H1 (cell line): ENCODE data around the gene TBC1D22A. TPM values are rescaled to one million over a fixed set of nuclear protein-coding genes. Genes with fewer than 3 reads are reported as not detected.

ENCODE experiments used
- CTCF ChIA-PET: fragments of 300-600 bp; sonication (Branson Sonifier 250); formaldehyde crosslinking; loops from one replicate; lab custom pipeline; 2021; ENCODE audit not compliant: partially characterized antibody; lab: Charles Lee
- POLR2A ChIA-PET: fragments of 300-600 bp; sonication (Branson Sonifier 250); formaldehyde crosslinking; loops from one replicate; lab custom pipeline; 2021; ENCODE audit warnings: inconsistent platforms; ENCODE audit not compliant: partially characterized antibody; lab: Charles Lee
- DNase-seq, 2 experiments: peaks; one replicate each; pipeline versions ENCODE4 v3.0.0 to v3.0.0-alpha.2; 2010 to 2022; ENCODE audit warnings: low spot score in 2 of 2, low read depth in 1 of 2, mixed read lengths in 1 of 2
- FAIRE-seq: peaks from 2 replicates; lab custom pipeline; 2011; peaks lifted over from hg19 to GRCh38; lab: Jason Lieb, UNC
- H2AFZ ChIP-seq: 2 replicates; pipeline ENCODE4 v1.8.1; 2012; ENCODE audit warnings: low read length, inconsistent platforms
- H2AK5ac ChIP-seq: 2 replicates; pipeline ENCODE4 v1.6.1; 2013; ENCODE audit warnings: low read depth, low read length
- H2BK120ac ChIP-seq: replicated peaks from 2 replicates; pipeline ENCODE3; 2013; ENCODE audit warnings: low read depth, low read length, inconsistent platforms
- H2BK12ac ChIP-seq: 2 replicates; pipeline ENCODE4 v1.6.1; 2013; ENCODE audit warnings: low read depth, low read length
- H2BK15ac ChIP-seq: 2 replicates; pipeline ENCODE4 v1.6.1; 2013; ENCODE audit warnings: low read length
- H2BK20ac ChIP-seq: 2 replicates; pipeline ENCODE4 v1.6.1; 2013; ENCODE audit warnings: low read length
- H2BK5ac ChIP-seq: 2 replicates; pipeline ENCODE4 v1.6.1; 2013; ENCODE audit warnings: low read depth, low read length
- H3K14ac ChIP-seq: 2 replicates; pipeline ENCODE4 v1.6.1; 2013; ENCODE audit warnings: inconsistent platforms; ENCODE audit not compliant: insufficient read length
- H3K18ac ChIP-seq: 2 replicates; pipeline ENCODE4 v1.6.1; 2013; ENCODE audit warnings: low read length; ENCODE audit errors: extremely low read depth
- H3K23ac ChIP-seq: 2 replicates; pipeline ENCODE4 v1.6.1; 2013; ENCODE audit warnings: inconsistent platforms; ENCODE audit not compliant: insufficient read length
- H3K23me2 ChIP-seq: 2 replicates; pipeline ENCODE4 v1.6.1; 2013; ENCODE audit warnings: low read depth, low read length
- H3K27ac ChIP-seq: 2 replicates; pipeline ENCODE4 v1.6.1; 2011; ENCODE audit warnings: low read depth, low read length, inconsistent platforms
- H3K27me3 ChIP-seq, 4 experiments: replicated peaks in 1 of 4; 1 replicate in 1 of 4; 2 replicates in 3 of 4; pipeline versions ENCODE4 v1.6.1 to v1.8.1; 2011 to 2013; ENCODE audit warnings: low read length in 3 of 4, mild to moderate bottlenecking in 3 of 4, inconsistent platforms in 2 of 4, mixed read lengths in 2 of 4, moderate library complexity in 1 of 4; ENCODE audit not compliant: control insufficient read depth in 3 of 4, insufficient read depth in 3 of 4; ENCODE audit errors: extremely low read depth in 1 of 4
- H3K36me3 ChIP-seq, 4 experiments: 2 replicates each; pipeline versions ENCODE4 v1.6.1 to v1.8.1; 2011 to 2013; ENCODE audit warnings: mild to moderate bottlenecking in 4 of 4, low read length in 3 of 4, moderate library complexity in 2 of 4, control low read depth in 1 of 4, inconsistent platforms in 1 of 4; ENCODE audit not compliant: insufficient read depth in 4 of 4, control insufficient read depth in 2 of 4
- H3K4ac ChIP-seq: replicated peaks from 2 replicates; pipeline ENCODE3; 2013; ENCODE audit warnings: low read length, low read depth, mixed read lengths, inconsistent platforms; ENCODE audit not compliant: insufficient read length
- H3K4me1 ChIP-seq, 4 experiments: replicated peaks in 1 of 4; 1 replicate in 1 of 4; 2 replicates in 3 of 4; pipeline versions ENCODE4 v1.6.1 to v1.8.1; 2011 to 2013; ENCODE audit warnings: low read length in 3 of 4, inconsistent platforms in 2 of 4, mixed read lengths in 1 of 4; ENCODE audit not compliant: insufficient read depth in 4 of 4, control insufficient read depth in 3 of 4
- H3K4me2 ChIP-seq, 2 experiments: 2 replicates each; pipeline versions ENCODE4 v1.6.1 to v1.8.1; 2011 to 2013; ENCODE audit warnings: low read depth in 2 of 2, low read length in 2 of 2, control low read depth in 1 of 2, inconsistent platforms in 1 of 2, mild to moderate bottlenecking in 1 of 2; ENCODE audit not compliant: insufficient read depth in 1 of 2
- H3K4me3 ChIP-seq, 4 experiments: fragments of 200-600, 300-600 bp in 1 of 4; sonication (generic), shearing (Covaris generic), sonication (Bioruptor Twin) in 1 of 4; 2 replicates each; pipeline versions ENCODE4 v1.5.1 to v1.8.1; 2011 to 2016; ENCODE audit warnings: low read length in 4 of 4, low read depth in 3 of 4, control low read depth in 2 of 4, inconsistent platforms in 2 of 4, mild to moderate bottlenecking in 2 of 4, mixed read lengths in 1 of 4, moderate library complexity in 1 of 4; ENCODE audit not compliant: insufficient read depth in 2 of 4; ENCODE audit errors: extremely low read depth in 1 of 4
- H3K56ac ChIP-seq: replicated peaks from 2 replicates; pipeline ENCODE3; 2013; ENCODE audit warnings: low read depth, mild to moderate bottlenecking, mixed read lengths, low read length, inconsistent platforms; ENCODE audit not compliant: insufficient read length
- H3K79me1 ChIP-seq: 2 replicates; pipeline ENCODE4 v1.6.1; 2013; ENCODE audit warnings: low read depth, low read length, control low read depth
- H3K79me2 ChIP-seq, 2 experiments: 2 replicates each; pipeline versions ENCODE4 v1.6.1 to v1.8.1; 2012 to 2013; ENCODE audit warnings: low read length in 2 of 2, mild to moderate bottlenecking in 2 of 2, inconsistent platforms in 1 of 2; ENCODE audit not compliant: insufficient read depth in 2 of 2, control insufficient read depth in 1 of 2
- H3K9ac ChIP-seq, 4 experiments: replicated peaks in 1 of 4; 1 replicate in 1 of 4; 2 replicates in 3 of 4; pipeline versions ENCODE4 v1.6.1 to v1.8.1; 2011 to 2013; ENCODE audit warnings: low read depth in 3 of 4, low read length in 3 of 4, control low read depth in 2 of 4, mild to moderate bottlenecking in 2 of 4, moderate library complexity in 2 of 4, inconsistent platforms in 1 of 4; ENCODE audit errors: extremely low read depth in 1 of 4
- H3K9me3 ChIP-seq, 2 experiments: 2 replicates each; pipeline versions ENCODE4 v1.6.1 to v1.8.1; 2012 to 2013; ENCODE audit warnings: mild to moderate bottlenecking in 2 of 2, moderate library complexity in 2 of 2, control low read depth in 1 of 2, inconsistent platforms in 1 of 2, low read depth in 1 of 2, low read length in 1 of 2, mixed read lengths in 1 of 2; ENCODE audit not compliant: insufficient read depth in 2 of 2
- H4K20me1 ChIP-seq, 2 experiments: replicated peaks in 1 of 2; 2 replicates each; pipeline versions ENCODE3 to v1.8.1; 2011 to 2013; ENCODE audit warnings: inconsistent platforms in 2 of 2, low read length in 2 of 2, mild to moderate bottlenecking in 1 of 2; ENCODE audit not compliant: insufficient read depth in 2 of 2, control insufficient read depth in 1 of 2
- H4K5ac ChIP-seq: 2 replicates; pipeline ENCODE4 v1.6.1; 2013; ENCODE audit warnings: low read length, low read depth, mixed read lengths, inconsistent platforms; ENCODE audit not compliant: insufficient read length
- H4K8ac ChIP-seq: 2 replicates; pipeline ENCODE4 v1.8.0; 2013; ENCODE audit warnings: mild to moderate bottlenecking, moderate library complexity, low read length, inconsistent platforms; ENCODE audit not compliant: insufficient read depth; ENCODE audit errors: extremely low read depth
- H4K91ac ChIP-seq: replicated peaks from 2 replicates; pipeline ENCODE3; 2013; ENCODE audit warnings: low read length, mixed read lengths, inconsistent platforms; ENCODE audit not compliant: insufficient read length
- GABPA ChIP-seq: IDR thresholded peaks from 2 replicates; pipeline ENCODE4 v1.6.1; 2011; ENCODE audit warnings: mild to moderate bottlenecking, low read length, moderate library complexity, borderline replicate concordance; ENCODE audit not compliant: insufficient read depth
- RNF2 ChIP-seq: fragments of 200-900, 300-1000 bp; sonication (generic); IDR thresholded peaks from 2 replicates; pipeline ENCODE4 v1.7.1; 2016; ENCODE audit warnings: borderline replicate concordance, low read depth, mild to moderate bottlenecking, antibody characterized with exemption, low read length; ENCODE audit not compliant: poor library complexity, severe bottlenecking; ENCODE audit errors: missing control alignments
- WGBS, 2 experiments: shearing (Covaris generic) in 1 of 2; methylation state at CpG; one replicate each; pipeline versions ENCODE4 v1.1.6 to v1.1.7; 2013 to 2015; ENCODE audit warnings: low lambda C conversion rate in 2 of 2, mixed read lengths in 2 of 2, inconsistent platforms in 1 of 2, low coverage in 1 of 2, missing lambda C conversion rate in 1 of 2; ENCODE audit not compliant: insufficient replicate concordance in 2 of 2, insufficient coverage in 1 of 2, insufficient read length in 1 of 2; ENCODE audit errors: extremely low coverage in 1 of 2, missing lambda C conversion rate in 1 of 2; 5-methylcytosine and 5-hydroxymethylcytosine counted together
- polyA plus RNA-seq, 7 experiments: library from polyadenylated mRNA; depleted of rRNA in 3 of 7; stranded (reverse) in 5 of 7; unstranded in 2 of 7; fragments of >200 nt in 5 of 7; fragments of 200-250 nt in 2 of 7; gene quantifications; 1 replicate in 5 of 7; 2 replicates in 1 of 7; 4 replicates in 1 of 7; pipeline versions ENCODE4 v1.2.1 to v1.2.3, GENCODE V29; 2011 to 2013; ENCODE audit warnings: missing spikeins in 2 of 7, mixed read lengths in 2 of 7
- total RNA-seq: library from RNA; stranded (reverse); fragmentation: NEBNext Ultra II Directional; extraction: Animal tissue kit (Norgen Biotek cat#: 25700); gene quantifications from 2 replicates; pipeline ENCODE4 v1.2.1, GENCODE V29; 2021

Gene TBC1D22A
- total and polyA plus RNA-seq, 2 of the 8 experiments (the other 6 are each of a cell fraction or from before 2014, with no cell fraction given): 11.9 to 18.4 TPM

GRCh38 chr22:47114813-47115517 is 352.5 kb downstream of the TBC1D22A start:
- no peaks in the 10 kb centered on the region for H3K79me2 ChIP-seq

More at GRCh38 chr22:47114813-47115517, 352.5 kb downstream of the TBC1D22A start:
- DNase-seq: no peak
- no peaks in the 10 kb centered on the region for H3K36me3 ChIP-seq
- H3K27ac ChIP-seq: no peak overlapping the region
- H3K27me3 ChIP-seq: no peaks in the 10 kb centered on the region
- FAIRE-seq: no peak
- H4K8ac ChIP-seq: no peak overlapping the region
- H2BK5ac ChIP-seq: no peak overlapping the region
- H3K9ac ChIP-seq: no peak overlapping the region
- H3K4me2 ChIP-seq: no peak overlapping the region
- H4K91ac ChIP-seq: no peak overlapping the region
- H3K79me1 ChIP-seq: no peaks in the 10 kb centered on the region; the same call in 1 of the 2 replicates
- no peak overlapping the region for H3K4ac ChIP-seq
- H4K5ac ChIP-seq: no peak overlapping the region
- H3K14ac ChIP-seq: no peak overlapping the region
- POLR2A ChIA-PET: no interaction called here
- CTCF ChIA-PET: no interaction called here
- H3K18ac ChIP-seq: no peak overlapping the region
- TF ChIP-seq RNF2 (no peak), GABPA (no peak)
- TF ChIP-seq, all 59 proteins: peak for 0
- Histone ChIP-seq H2BK120ac (no peak overlapping the region), H2BK12ac (no peak overlapping the region), H2AK5ac (no peak overlapping the region), H3K4me3 (no peak overlapping the region), H2BK20ac (no peak overlapping the region), H2BK15ac (no peak overlapping the region), H3K23ac (no peak overlapping the region), H4K20me1 (no peaks in the 10 kb centered on the region), H3K23me2 (0 out of 2 replicates have a peak, but pooled peaks cover 2% of the 10 kb centered on the region), H3K56ac (no peak overlapping the region), H3K4me1 (no peaks in the 10 kb centered on the region), H2AFZ (no peak overlapping the region), H3K9me3 (no peaks in the 10 kb centered on the region)
- 88% methylated on average over 11 of the region's 20 CpGs; no CpG with 5 or more reads in 1 of the 2 experiments for WGBS, 2 experiments
